Muscle layer of colon (tissue), 2 donors: ENCODE measurements around the gene GSTM2.

Experiments used
- H3K27ac ChIP-seq: one replicate; pipeline ENCODE4 v1.7.0; 2013; ENCODE audit warnings: low read depth, mild to moderate bottlenecking, low read length, moderate library complexity
- H3K27me3 ChIP-seq, 2 donors: one replicate each; pipeline ENCODE4 v1.7.0; 2013; ENCODE audit warnings: low read length in 2 of 2, mild to moderate bottlenecking in 2 of 2; ENCODE audit not compliant: insufficient read depth in 2 of 2, control insufficient read depth in 1 of 2
- H3K36me3 ChIP-seq: one replicate; pipeline ENCODE4 v1.7.0; 2013; ENCODE audit warnings: mild to moderate bottlenecking, low read length; ENCODE audit not compliant: insufficient read depth
- H3K4me1 ChIP-seq: one replicate; pipeline ENCODE4 v1.7.0; 2013; ENCODE audit warnings: mild to moderate bottlenecking, low read length; ENCODE audit not compliant: insufficient read depth
- H3K4me3 ChIP-seq, 2 donors: one replicate each; pipeline ENCODE4 v1.7.0; 2013; ENCODE audit warnings: low read length in 2 of 2, low read depth in 1 of 2, mild to moderate bottlenecking in 1 of 2, moderate library complexity in 1 of 2
- H3K9ac ChIP-seq: one replicate; pipeline ENCODE4 v1.7.0; 2013; ENCODE audit warnings: low read length
- H3K9me3 ChIP-seq: one replicate; pipeline ENCODE4 v1.7.0; 2013; ENCODE audit warnings: mild to moderate bottlenecking, low read length
- donor health status: abdominal sarcoma.
- donor health status: Adenocarcinoma of cecum.

Gene GSTM2

DNA sequence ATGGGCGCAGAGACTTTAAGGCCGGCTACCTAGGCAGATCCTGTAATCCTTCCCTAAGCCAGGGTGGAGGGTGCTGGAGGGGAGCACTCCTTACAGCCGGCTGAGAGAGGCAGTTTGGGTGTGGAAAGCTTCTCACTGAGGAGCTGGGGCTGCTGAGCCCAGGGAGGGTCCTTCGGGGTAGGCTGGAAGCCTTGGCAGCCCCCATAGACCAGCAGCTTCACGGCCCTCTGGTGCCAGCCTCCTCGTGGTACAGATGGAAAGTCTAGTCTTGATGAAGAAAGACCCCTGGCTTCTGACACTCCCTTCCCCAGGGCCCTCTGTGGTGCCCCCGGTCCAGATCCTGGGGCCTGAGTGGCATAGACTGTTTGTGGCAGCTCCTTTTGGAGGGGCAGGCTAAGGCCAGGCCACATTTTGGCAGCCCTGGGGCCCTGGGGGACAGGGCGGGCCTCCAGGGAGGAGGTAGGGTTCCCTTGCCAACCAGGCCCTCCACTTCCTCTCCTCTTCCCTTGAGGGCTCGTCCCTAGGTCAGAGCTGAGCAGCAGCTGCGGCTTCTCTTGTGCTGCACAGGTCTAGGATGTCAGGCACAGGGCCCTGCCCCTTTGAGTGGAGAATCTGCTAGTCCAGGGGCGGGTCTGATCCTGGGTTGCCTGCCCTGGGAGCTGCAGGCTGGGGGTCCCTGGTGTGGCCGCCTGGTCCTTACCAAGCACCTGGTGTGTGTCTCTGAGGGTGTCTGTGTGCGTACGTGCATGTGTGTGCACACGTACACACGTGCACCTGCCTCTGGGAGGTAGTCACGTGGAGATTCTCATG is 43.5 kb upstream of the GSTM2 start:
- Histone ChIP-seq H3K9ac (no peak overlapping the region), H3K27ac (no peak overlapping the region), H3K27me3 (no peaks in the 10 kb centered on the region), H3K36me3 (peaks cover 27% of the 10 kb centered on the region), H3K4me3 (peak overlapping the region in 1 of 2 donors; percentile 23), H3K9me3 (no peaks in the 10 kb centered on the region), H3K4me1 (peaks cover 31% of the 10 kb centered on the region)

DNA sequence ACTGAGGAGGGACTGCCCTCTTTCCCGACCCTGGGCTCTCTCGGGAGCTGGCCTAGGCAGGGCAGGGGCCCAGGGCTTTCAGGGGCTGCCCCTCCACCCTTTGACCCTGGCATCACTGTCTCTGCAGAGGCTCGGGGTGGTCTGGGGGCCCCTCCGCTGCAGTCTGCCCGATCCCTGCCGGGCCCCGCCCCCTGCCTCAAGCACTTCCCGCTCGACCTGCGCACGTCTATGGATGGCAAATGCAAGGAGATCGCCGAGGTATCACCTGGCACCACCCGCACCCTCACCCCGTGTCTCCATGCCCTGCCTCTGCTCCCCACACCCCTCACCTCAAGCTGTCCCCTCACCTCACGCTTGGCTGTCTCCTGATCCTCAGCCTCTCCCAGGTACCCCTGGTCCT is 42.7 kb upstream of the GSTM2 start:
- H3K9ac ChIP-seq, result no peak overlapping the region
- peaks cover 24% of the 10 kb centered on the region for H3K4me1 ChIP-seq
- H3K36me3 ChIP-seq, result peaks cover 35% of the 10 kb centered on the region
- no peak overlapping the region for H3K27ac ChIP-seq
- no peaks in the 10 kb centered on the region for H3K27me3 ChIP-seq
- no peaks in the 10 kb centered on the region for H3K9me3 ChIP-seq
- H3K4me3 ChIP-seq, result no peak overlapping the region

- H3K36me3 ChIP-seq, result peaks cover 37% of the 10 kb centered on the region
- no peak overlapping the region for H3K27ac ChIP-seq
- H3K9ac ChIP-seq, result no peak overlapping the region
- no peak overlapping the region for H3K4me3 ChIP-seq
- H3K27me3 ChIP-seq, result no peaks in the 10 kb centered on the region
- H3K9me3 ChIP-seq, result no peaks in the 10 kb centered on the region
- H3K4me1 ChIP-seq, result peaks cover 22% of the 10 kb centered on the region
Observed at GRCh38 chr1:109625601-109626560, 42.0 kb upstream of the GSTM2 start.

GRCh38 chr1:109626682-109627408 is 41.0 kb upstream of the GSTM2 start:
- Histone ChIP-seq H3K4me3 (no peak overlapping the region), H3K9me3 (no peaks in the 10 kb centered on the region), H3K36me3 (peaks cover 43% of the 10 kb centered on the region), H3K27me3 (no peaks in the 10 kb centered on the region), H3K4me1 (peaks cover 14% of the 10 kb centered on the region), H3K9ac (no peak overlapping the region), H3K27ac (no peak overlapping the region)

DNA sequence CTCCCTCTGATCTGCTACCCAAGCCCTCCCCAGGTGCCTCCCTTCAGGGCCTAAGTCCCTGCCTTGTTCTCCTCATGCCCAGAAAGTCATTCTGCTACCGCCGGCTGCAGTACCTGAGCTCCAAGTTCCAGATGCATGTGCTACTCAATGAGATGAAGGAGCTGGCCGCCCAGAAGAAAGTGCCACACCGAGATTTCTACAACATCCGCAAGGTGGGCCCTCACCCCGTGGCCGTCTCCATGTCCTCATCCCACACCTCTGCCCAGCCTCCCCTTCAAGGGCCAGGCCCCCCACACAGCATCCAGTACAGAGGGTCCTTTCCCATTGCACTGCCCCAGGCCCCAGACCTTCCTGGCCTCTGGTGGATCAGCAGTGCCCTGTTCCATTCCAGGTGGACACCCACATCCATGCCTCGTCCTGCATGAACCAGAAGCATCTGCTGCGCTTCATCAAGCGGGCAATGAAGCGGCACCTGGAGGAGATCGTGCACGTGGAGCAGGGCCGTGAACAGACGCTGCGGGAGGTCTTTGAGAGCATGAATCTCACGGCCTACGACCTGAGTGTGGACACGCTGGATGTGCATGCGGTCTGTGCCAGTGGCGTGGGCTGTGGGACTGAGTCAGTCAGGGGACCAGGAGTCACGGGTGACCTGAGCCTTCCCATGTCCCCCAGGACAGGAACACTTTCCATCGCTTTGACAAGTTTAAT is 40.0 kb upstream of the GSTM2 start:
- Histone ChIP-seq H3K9ac (no peak overlapping the region), H3K9me3 (no peaks in the 10 kb centered on the region), H3K36me3 (peaks cover 43% of the 10 kb centered on the region)

DNA sequence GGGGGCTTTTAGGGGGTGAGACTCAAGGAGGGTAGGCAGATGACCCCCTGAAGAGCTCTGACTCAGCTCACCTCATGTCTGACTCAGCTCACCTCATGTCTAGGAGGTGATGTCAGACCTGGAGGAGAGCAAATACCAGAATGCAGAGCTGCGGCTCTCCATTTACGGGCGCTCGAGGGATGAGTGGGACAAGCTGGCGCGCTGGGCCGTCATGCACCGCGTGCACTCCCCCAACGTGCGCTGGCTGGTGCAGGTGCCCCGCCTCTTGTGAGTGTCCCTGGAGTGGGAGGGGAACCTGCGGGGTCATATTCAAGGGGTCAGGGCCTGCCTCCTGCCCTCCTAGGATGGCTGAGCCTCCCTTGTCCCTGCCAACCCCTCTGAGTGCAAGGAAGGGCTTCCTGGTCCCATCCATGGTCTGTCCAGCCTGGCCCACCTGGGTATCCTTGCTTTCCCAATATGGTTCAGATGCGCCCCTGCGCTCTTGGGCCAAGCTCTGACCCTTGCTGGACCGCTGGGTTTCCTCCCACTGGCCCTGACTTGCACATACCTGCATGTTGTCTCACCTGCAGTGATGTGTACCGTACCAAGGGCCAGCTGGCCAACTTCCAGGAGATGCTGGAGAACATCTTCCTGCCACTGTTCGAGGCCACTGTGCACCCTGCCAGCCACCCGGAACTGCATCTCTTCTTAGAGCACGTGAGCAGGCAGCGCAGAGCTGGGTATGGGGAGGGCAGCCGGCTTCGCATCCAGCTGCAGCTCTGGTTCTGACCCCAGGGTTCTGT is 39.1 kb upstream of the GSTM2 start:
- no peaks in the 10 kb centered on the region for H3K9me3 ChIP-seq
- no peak overlapping the region for H3K9ac ChIP-seq
- no peak overlapping the region for H3K27ac ChIP-seq
- H3K4me3 ChIP-seq, result no peak overlapping the region
- H3K27me3 ChIP-seq, result no peaks in the 10 kb centered on the region
- no peaks in the 10 kb centered on the region for H3K4me1 ChIP-seq
- H3K36me3 ChIP-seq, result peaks cover 43% of the 10 kb centered on the region

More for the DNA sequence above, 40.0 kb upstream of the GSTM2 start:
- Histone ChIP-seq H3K4me1 (peaks cover 4% of the 10 kb centered on the region), H3K27ac (no peak overlapping the region), H3K27me3 (no peaks in the 10 kb centered on the region), H3K4me3 (no peak overlapping the region)

- H3K9ac ChIP-seq, result no peak overlapping the region
- no peaks in the 10 kb centered on the region for H3K27me3 ChIP-seq
- H3K9me3 ChIP-seq, result no peaks in the 10 kb centered on the region
- peaks cover 43% of the 10 kb centered on the region for H3K36me3 ChIP-seq
- H3K27ac ChIP-seq, result no peak overlapping the region
- no peak overlapping the region for H3K4me3 ChIP-seq
- no peaks in the 10 kb centered on the region for H3K4me1 ChIP-seq
Observed at GRCh38 chr1:109629372-109630030, 38.4 kb upstream of the GSTM2 start.

- Histone ChIP-seq H3K9ac (no peak overlapping the region), H3K4me3 (no peak overlapping the region), H3K27me3 (no peaks in the 10 kb centered on the region), H3K27ac (no peak overlapping the region), H3K4me1 (no peaks in the 10 kb centered on the region), H3K9me3 (no peaks in the 10 kb centered on the region), H3K36me3 (peaks cover 43% of the 10 kb centered on the region)
Observed at GRCh38 chr1:109630081-109630897, 37.6 kb upstream of the GSTM2 start.

GRCh38 chr1:109630898-109631512 is 36.9 kb upstream of the GSTM2 start:
- Histone ChIP-seq H3K9me3 (no peaks in the 10 kb centered on the region), H3K27me3 (no peaks in the 10 kb centered on the region), H3K4me1 (peaks cover 3% of the 10 kb centered on the region), H3K9ac (no peak overlapping the region), H3K36me3 (peaks cover 43% of the 10 kb centered on the region), H3K4me3 (no peak overlapping the region), H3K27ac (no peak overlapping the region)
